ENCODE measurements around the gene CSNK1G3. TPM values are rescaled to one million over a fixed set of nuclear protein-coding genes. Genes with fewer than 3 reads are reported as not detected.

Gene CSNK1G3
- polyA plus RNA-seq, 4 donors = 35.2 to 49.1 (median 40.3) TPM

DNA sequence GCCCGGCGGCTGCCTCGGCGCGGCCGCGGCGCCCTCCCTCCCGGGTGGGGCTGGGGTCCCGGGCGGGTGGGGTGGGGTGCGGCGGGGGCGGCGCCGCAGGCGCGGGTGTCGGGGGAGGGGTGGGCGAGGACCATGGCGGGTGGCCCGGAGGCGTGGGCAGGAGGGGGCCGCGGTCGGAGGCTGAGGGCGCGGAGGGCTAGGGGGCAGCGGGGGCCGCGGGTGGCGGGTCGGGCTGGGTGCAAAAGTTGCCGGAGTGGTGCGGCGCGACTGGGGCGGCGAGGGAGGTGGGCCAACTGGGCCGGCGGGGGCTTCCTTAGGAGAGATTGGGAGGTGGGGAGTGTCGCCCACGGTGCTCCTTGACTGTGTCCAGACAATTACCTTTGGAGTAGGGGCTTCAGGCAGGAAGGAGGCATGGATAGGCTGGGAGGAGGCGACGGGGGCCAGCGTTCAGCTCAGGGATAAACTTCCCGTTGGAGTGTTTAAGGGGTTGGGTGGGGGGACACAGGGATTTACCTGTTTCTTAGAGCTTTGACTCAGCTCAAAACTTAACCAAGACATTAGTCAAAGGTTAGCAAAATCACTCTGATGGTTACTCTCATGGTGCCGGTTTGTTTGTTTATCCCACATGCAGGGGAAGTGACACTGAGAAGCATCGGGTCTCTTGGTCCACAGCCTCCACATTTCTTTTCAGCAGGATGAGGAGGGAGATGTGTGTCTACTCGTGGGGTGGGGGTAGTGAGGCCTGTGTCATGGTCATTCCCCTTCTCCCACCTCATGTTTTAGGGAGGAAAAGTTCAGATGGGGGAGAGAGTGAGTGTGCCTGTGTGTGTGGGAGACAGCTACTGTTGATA lies 859 bp downstream of the CSNK1G3 start:
- peak; percentile 37 to 68 (median 48) for DNase-seq (ENCODE audit: low read depth in 4 of 4, low spot score in 2 of 4)

DNA sequence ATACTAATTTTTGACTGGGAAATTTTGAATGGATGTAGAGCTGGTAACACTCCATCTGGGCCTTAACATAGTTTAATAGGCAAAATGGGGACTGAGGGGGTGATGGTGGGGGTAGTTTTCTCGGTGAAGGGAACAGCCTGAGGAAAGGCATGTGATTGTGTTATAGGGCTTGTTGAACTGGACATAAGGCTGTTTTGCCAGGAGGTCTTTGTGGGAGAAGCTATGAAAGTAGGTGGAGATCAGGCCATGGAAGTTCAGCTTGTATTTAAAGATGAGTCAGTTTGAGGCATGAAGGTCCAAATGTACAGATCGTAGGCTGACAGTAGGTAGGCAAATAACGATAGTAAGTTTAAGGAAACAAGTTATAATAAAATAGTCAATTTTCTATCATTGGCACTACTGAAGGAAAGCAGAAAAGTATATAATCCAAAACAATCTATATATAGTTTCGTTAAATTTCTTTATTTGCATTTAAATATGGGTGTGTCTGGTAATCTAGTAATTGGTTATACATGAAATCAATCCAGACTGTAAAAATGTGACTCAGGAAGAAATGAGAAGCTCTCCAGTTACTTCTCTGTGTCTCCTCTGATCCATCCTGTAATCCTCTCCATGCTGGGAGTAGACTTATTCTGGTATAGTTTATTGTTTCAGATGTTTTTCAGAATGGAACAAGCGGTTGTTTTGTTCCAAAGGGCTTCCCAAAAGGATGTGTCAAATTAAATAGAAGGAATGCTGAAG lies 2.8 kb downstream of the CSNK1G3 start:
- no peak for DNase-seq (ENCODE audit: low read depth in 4 of 4, low spot score in 2 of 4)

DNA sequence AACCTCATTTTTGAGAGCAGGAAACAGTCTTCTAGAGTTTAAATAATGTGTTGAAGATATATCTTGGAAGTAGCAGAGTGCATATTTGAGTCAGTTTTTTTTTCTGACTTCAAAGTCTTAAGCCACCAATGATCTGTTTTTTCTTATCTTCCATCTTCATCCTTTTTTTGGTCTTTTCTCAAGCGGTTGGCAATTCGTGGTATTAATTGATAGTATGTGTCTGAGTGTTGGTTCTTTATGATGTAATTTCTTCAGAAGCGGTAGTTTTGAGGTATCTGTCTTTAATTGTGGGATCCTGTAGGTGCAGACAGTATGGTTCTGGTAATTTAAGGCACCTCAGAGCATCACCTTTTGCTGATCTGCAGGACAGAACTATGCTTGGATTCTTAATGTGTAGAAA lies 3.9 kb downstream of the CSNK1G3 start:
- DNase-seq (ENCODE audit: low read depth in 4 of 4, low spot score in 2 of 4) = no peak

DNA sequence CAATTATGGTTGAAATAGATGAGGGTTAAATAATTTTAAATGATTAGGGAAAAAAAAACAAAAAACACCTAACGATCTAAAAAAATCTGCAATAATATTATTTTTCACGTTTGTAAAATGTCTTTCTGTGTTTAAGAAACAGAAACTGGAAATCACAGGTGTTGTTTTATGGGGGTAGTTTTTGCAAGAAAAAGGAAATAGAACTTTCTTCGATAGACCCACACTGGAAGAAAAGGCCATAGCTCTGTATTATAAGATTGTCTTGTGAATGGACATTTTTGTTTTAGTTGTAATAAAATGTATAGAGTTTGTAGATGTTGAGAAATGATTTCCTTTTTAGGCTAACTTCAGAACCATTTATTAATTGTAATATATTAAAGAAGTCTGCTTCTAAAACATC lies 5.5 kb downstream of the CSNK1G3 start:
- no peak for DNase-seq (ENCODE audit: low read depth in 4 of 4, low spot score in 2 of 4)

DNA sequence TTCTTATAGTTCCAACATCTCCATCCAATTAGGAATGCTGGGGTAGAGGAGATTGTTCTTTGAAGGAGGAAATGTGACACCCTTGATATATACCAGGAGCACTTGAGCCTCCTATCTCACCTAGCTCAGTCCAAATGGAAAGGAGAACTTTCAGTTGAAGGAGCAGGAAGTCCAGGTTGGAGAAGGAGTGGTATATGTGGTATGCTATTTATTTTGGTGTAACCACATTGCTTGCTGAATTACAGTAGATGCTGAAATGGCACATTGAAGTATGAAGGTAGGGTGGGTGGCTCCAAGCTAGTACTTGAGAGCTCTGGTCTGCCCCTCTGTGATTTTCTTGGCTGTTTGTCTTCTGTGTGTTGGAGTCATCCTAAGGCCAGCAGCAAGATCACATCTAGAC lies 6.1 kb downstream of the CSNK1G3 start:
- no peak for DNase-seq (ENCODE audit: low read depth in 4 of 4, low spot score in 2 of 4)

DNA sequence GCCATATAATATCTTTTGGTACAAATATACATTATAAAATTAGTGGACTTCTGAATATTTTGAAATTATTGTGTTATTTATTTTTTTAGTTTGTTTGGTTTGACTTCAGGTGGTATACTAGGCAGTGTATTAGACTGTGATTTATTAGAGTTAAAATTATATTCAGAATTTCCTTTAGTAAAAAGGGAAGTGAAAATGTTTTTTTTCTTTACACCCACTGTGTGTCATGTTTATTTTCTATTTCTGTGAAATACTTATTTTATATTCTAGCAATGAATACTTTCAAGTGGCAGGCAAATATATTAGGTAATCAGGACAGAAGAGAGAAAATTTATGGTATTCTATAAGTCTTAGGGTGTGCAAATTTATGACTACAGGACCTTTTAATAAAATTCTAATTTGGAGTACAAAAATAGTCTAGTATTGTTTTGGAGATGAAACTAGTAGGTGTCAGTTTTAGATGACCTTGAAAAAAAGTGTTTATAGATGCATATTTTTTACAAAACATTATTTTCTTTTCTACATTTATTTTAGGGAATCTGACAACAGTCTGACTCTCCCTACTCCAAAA lies 8.8 kb downstream of the CSNK1G3 start:
- no peak for DNase-seq (ENCODE audit: low read depth in 4 of 4, low spot score in 2 of 4)

DNA sequence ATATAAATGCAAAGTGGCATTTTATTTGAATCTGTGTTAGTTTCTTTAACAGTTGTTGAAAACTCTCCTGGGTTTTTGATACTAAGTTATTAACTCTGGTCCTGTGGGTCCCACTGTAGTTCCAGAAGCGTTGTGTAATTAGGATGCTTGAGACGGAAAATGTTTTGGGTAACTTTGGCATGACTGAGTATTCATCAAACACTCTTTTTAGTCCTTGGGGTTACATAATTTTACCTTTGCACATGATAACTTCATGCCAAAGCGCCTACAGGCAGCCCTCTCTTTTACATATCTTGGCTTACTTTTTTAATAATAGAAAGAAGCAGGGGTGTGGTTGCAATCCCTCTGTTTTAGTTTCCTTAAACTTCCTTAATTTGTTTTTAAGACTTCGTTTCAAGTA lies 12.2 kb downstream of the CSNK1G3 start:
- DNase-seq (ENCODE audit: low read depth in 4 of 4, low spot score in 2 of 4) = no peak

DNA sequence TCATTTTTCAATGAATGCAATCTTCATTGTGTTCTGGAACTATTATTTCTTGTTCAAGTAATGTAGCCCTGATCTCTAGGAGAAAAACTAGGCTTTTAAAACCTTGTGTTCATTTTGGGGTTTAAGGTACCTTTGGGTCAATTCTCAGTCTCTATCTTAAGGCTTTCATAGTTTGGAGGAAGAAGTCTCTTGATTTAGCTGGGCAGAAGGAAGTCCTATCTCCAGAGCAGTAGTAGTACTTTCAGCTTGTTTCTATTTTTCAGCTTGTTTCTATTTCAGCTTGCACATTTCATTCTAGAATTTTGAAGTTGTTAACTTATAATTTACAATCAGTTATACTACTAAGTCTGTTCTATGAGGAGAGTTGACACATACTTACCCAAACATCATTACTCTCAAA lies 15.2 kb downstream of the CSNK1G3 start:
- DNase-seq (ENCODE audit: low read depth in 4 of 4, low spot score in 2 of 4) = no peak

DNA sequence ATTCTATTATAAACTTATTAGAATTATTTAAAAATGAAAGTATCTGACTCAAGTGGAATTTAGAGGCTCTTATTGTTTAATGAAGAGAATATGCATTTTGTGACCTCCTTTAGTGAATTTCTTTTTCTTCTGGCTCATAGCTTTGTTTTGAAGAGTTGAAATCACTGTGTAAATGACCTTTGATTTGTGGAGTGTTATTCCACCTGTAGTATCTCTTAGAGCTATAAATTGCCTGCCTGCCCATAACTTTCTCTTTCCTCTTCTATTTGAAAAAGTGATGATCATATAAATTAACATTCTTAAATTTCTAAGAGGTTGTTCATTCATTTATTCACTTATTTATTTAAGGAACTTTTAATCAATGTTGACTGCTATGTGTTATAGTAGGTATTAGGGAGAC lies 16.1 kb downstream of the CSNK1G3 start:
- DNase-seq (ENCODE audit: low read depth in 4 of 4, low spot score in 2 of 4) = no peak

DNA sequence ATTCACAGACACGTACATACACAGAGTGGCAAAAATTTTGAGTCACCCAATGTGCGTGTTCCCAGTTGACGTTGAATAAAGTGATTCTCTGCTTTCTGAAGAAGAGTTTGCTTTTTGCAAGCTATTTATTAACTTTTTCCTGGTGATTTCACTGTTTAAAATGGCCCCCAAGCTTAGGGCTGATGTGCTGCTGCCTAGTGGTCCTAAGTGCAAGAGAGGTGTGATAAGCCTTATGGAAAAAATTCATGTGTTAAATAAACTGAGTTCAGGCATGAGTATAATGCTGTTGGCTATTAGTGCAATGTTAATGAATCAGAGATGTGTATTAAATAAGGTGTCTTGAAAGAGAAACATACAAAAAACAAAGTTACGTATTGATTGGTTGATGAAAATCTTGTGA lies 16.9 kb downstream of the CSNK1G3 start:
- DNase-seq (ENCODE audit: low read depth in 4 of 4, low spot score in 2 of 4) = no peak

DNA sequence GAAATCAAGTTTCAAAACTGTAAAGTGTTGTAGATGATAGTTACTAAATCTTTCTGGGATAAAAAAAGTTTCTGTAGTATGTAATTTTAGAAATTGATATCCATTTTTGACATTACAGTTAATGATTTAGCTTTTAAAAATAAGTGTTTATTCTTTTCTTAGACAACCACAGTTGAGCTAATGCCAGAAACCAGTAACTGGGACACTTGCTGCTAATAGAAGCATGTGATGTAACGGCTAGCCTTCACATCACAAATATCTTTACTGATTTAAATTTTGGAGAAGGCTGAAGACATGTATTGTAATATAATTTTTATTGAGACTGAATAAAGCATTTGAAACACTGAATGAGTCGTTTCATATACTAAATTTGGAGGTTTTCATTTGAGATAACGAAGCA lies 18.8 kb downstream of the CSNK1G3 start:
- DNase-seq (ENCODE audit: low read depth in 4 of 4, low spot score in 2 of 4) = no peak

DNA sequence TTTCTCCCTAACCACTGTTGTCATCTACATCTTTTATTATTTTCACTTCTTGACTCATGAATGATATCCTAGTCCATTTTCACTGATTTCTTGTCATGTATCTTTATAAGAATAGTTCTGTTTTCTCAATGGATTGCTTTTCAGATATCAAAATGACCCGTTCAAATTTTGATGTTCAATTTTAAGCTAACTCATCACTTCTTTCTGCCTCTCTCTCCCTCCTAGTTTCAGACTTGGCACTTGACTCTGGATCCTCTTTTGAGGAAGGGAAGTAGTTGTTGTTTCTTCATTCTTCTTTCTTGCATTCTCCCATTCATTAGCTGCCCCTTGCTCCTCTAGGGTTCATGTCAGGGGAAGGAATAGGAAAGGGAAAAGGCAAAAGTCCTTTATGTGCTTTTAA lies 23.7 kb downstream of the CSNK1G3 start:
- DNase-seq (ENCODE audit: low read depth in 4 of 4, low spot score in 2 of 4) = no peak

DNA sequence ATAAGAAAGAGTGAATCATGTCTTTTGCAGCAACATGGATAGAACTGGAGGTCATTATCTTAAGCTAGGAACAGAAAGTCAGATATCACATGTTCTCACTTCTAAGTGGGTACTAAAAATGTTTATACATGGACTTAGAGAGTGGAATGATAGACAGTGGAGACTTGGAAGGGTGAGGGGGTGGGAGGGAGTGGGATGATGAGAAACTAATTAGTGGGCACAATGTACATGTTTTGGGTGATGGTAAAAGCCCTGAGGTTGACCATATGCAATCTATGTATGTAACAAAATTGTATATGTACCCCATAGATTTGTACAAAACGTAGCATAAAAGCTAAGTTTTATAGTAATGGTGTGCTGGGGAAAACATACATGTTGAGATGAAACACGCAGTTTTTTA lies 25.3 kb downstream of the CSNK1G3 start:
- no peak for DNase-seq (ENCODE audit: low read depth in 4 of 4, low spot score in 2 of 4)

DNA sequence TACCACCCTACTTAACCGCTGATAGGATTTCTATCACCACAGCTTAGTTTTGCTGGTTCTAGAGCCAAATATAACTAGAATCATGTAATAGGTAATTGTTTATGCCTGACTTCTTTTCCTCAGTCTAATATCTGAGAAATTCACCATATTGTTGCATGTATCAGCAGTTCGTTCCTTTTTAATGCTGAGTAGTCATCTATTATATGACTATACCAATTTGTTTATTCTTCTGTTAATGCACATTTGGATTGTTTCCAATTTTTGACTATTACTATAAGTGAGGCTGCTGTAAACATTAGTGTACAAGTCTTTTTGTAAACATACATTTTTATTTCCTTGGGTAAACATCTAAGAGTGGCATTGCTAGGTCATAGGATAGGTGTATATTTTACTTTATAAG lies 25.9 kb downstream of the CSNK1G3 start:
- no peak for DNase-seq (ENCODE audit: low read depth in 4 of 4, low spot score in 2 of 4)

DNA sequence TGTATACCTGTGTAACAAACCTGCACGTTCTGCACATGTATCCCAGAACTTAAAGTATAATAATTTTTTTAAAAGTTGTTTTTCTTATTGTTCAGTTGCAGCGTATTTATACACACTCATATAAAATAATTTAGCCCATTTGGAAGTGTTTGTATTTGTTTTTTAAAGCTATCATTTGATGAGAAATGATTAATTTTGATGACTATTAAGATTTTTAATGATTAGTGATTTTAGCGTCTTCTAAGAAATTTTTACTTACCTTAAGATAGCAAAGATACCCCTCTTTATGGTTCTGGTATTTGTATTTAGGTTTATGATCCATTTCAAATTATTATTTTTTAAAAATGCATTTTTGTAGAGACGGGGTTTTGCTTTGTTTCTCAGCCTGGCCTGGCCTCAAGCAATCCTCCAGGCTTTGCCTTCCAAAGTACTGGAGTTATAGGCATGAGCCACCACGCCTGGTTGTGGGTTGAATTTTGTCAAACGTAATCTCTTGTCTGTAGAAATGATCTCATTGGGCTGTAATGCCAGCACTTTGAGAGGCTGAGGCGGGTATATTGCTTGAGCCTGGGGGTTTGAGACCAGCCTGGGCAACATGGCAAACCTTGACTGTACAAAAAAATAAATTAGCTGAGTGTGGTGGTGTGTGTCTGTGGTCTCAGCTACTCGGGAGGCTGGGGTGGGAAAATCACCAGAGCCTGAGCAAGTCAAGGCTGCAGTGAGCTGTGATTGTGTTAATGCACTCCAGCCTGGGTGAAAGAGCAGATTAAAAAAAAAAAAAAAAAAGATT lies 26.9 kb downstream of the CSNK1G3 start:
- no peak for DNase-seq (ENCODE audit: low read depth in 4 of 4, low spot score in 2 of 4)

DNA sequence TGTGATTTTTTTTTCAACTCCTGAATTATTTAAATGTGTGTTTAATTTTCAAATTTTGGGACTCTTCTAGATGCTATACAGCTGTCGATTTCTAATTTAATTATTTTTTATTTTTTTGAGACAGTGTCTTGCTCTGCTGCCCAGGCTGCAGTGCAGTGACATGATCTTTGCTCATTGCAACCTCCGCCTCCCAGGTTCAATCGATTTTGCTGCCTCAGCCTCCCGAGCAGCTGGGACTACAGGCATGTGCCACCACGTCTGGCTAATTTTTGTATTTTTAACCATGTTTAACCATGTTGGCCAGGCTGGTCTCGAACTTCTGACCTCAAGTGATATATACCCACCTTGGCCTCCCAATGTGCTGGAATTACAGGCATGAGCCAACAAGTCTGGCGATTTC lies 28.6 kb downstream of the CSNK1G3 start:
- no peak for DNase-seq (ENCODE audit: low read depth in 4 of 4, low spot score in 2 of 4)

DNA sequence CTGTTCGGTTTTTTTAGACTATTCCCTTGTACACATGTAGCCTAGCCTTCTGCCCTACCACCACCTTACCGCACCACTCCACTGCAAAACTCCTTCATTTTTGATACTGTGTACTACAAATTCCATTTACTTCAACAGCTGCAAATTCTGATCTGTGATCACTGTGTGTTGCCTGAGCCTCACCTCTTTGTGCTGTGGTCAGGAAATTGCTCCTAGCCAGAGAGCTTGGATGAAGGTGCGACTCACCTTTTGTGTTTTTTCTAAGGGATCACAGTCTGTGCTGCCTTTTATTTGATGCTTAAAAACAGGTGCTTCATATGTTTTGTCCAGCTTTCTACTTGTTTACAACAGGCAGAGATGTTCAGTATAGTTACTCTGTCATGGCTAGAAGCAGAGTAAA lies 31.5 kb downstream of the CSNK1G3 start:
- DNase-seq (ENCODE audit: low read depth in 4 of 4, low spot score in 2 of 4) = no peak

DNA sequence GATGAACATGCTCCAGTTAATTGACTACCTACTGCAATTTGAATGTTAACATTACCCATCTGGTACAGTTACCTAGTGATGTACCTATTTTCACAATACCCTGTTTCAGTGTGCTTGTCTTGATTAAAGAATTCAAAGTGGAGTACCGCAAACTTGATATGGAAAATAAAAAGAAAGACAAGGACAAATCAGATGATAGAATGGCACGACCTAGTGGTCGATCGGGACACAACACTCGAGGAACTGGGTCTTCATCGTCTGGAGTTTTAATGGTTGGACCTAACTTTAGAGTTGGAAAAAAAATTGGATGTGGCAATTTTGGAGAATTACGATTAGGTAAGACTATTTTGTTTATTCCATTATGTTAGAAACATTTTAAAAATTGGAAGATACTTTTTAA lies 33.5 kb downstream of the CSNK1G3 start:
- DNase-seq (ENCODE audit: low read depth in 4 of 4, low spot score in 2 of 4) = no peak

DNA sequence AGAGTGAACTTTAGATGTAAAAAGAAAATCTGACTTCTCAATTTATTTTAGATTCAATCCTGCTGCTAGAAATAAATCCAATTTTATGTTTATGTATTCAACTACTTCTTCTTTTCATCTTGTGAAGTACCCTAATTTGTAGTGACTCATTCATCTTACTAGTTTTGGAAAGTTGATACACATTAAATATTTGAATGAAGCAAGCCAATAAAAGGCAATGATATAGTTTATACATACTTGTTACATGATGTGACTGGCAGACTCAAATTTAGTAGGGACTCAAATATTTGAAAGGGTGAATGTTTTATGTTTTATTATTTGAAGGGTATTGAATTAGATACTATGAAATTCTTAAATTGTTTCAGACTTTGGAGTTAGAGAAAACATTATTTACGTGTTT lies 34.7 kb downstream of the CSNK1G3 start:
- DNase-seq (ENCODE audit: low read depth in 4 of 4, low spot score in 2 of 4) = no peak

DNA sequence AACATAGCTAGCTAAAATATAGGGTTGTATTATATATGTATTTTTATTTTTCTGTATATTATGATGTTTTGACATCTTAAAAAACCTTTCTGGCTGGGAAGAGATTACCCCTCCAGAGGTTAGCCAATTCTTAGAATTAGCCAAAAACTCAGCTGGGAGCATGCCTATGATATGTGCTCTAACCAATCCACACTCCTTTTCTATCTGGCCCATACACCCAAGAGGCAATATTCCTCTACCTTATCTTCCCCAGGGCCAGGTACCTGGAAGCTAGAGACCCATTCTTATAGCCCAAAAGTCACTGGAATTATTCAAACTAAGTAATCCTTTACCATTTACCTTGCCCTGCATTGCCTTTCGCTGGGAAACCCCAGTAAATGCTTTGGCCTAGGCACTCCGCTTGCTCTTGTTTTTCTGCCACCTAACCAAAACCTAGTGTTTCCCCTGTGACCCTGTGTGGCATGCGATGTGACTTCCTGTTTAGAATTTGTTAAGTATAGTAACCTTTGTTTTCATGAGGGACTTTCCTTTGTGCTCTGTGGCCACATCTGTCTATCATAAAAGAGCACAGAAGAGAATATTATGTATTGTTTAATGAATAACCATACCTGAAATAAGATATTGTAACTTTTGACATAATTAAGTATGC lies 37.4 kb downstream of the CSNK1G3 start:
- no peak for DNase-seq (ENCODE audit: low read depth in 4 of 4, low spot score in 2 of 4)

DNA sequence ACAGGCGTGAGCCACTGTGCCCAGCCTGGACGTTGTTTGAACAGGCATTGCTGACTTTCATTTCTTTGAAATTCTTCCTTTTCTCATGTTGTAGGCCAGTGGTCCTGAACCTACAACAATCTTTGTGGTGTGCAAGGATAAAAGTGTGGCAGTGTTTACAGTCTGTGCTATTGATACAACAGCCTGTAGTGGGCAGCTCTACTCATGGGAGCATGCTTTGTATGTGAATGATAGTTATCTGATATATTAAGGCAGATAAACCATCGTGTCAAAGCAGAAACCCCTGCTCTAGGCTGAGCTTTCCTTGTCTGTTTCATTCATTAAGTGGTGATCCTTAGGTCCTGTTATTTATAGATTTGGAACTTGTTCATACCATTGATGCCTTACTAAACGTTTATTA lies 42.6 kb downstream of the CSNK1G3 start:
- DNase-seq (ENCODE audit: low read depth in 4 of 4, low spot score in 2 of 4) = no peak
